ENCODE measurements around the gene PCDHGB1.
"Not testable (repeated sequence)": the region's sequence is repeated elsewhere in the genome, so short reads cannot be mapped to it uniquely, and the experiment has no call there.

Gene PCDHGB1

GRCh38 chr5:141362719-141363118 is 12.8 kb downstream of the PCDHGB1 start:
- H3K27ac Mint-ChIP-seq: no peak overlapping the region
- H3K4me3 Mint-ChIP-seq: no peak overlapping the region
- peaks cover 2% of the 10 kb centered on the region for H3K4me1 Mint-ChIP-seq
- H3K9me3 Mint-ChIP-seq: peaks cover 52% of the 10 kb centered on the region
- peaks cover 38% of the 10 kb centered on the region for H3K36me3 Mint-ChIP-seq (ENCODE audit: low read depth)
- no peak for ATAC-seq
- no peak for DNase-seq
- H3K27me3 Mint-ChIP-seq: peaks cover 71% of the 10 kb centered on the region

- H3K27ac Mint-ChIP-seq: no peak within 1 kb of the TSS
- H3K36me3 Mint-ChIP-seq (ENCODE audit: low read depth): peaks cover 38% of the 10 kb centered on the region
- H3K27me3 Mint-ChIP-seq: peaks cover 70% of the 10 kb centered on the region
- H3K9me3 Mint-ChIP-seq: peaks cover 48% of the 10 kb centered on the region
- no peak within 1 kb of the TSS for H3K4me3 Mint-ChIP-seq
- ATAC-seq (no peak), DNase-seq (no peak)
- H3K4me1 Mint-ChIP-seq: peaks cover 2% of the 10 kb centered on the region
These were observed 14.2 kb downstream of the PCDHGB1 start, which contains the start of gene PCDHGA5 for GRCh38 chr5:141363952-141364660. Gene PCDHGA5, plus strand, starts transcription at chr5:141364162. Its CDS starts 169 bp downstream, at chr5:141364331.

GRCh38 chr5:141366016-141366896 is 16.4 kb downstream of the PCDHGB1 start:
- Mint-ChIP-seq H3K36me3 (ENCODE audit: low read depth) (peaks cover 34% of the 10 kb centered on the region), H3K4me3 (no peak overlapping the region), H3K4me1 (peaks cover 2% of the 10 kb centered on the region), H3K27ac (no peak overlapping the region), H3K9me3 (peaks cover 49% of the 10 kb centered on the region), H3K27me3 (peaks cover 75% of the 10 kb centered on the region)
- DNase-seq (no peak), ATAC-seq (no peak)

- Mint-ChIP-seq H3K4me1 (peaks cover 2% of the 10 kb centered on the region), H3K27ac (no peak within 1 kb of the TSS), H3K36me3 (ENCODE audit: low read depth) (peaks cover 32% of the 10 kb centered on the region), H3K4me3 (peak within 1 kb of the TSS; percentile 62), H3K27me3 (peaks cover 74% of the 10 kb centered on the region), H3K9me3 (peaks cover 43% of the 10 kb centered on the region)
- DNase-seq (peak; percentile 13), ATAC-seq (peak; percentile 43)
These were observed 20.3 kb downstream of the PCDHGB1 start, which contains the start of gene PCDHGB3 for GRCh38 chr5:141369994-141370848. Gene PCDHGB3, plus strand, starts transcription at chr5:141370242. Its CDS starts 153 bp downstream, at chr5:141370395.

- H3K36me3 Mint-ChIP-seq (ENCODE audit: low read depth): peaks cover 30% of the 10 kb centered on the region
- H3K9me3 Mint-ChIP-seq: peaks cover 45% of the 10 kb centered on the region
- H3K27me3 Mint-ChIP-seq: peaks cover 70% of the 10 kb centered on the region
These were observed 21.9 kb downstream of the PCDHGB1 start for GRCh38 chr5:141371572-141372475.

GRCh38 chr5:141373673-141374317 is 23.9 kb downstream of the PCDHGB1 start, which contains the start of gene PCDHGA6:
Gene PCDHGA6, plus strand, starts transcription at chr5:141373891. Its CDS starts 193 bp downstream, at chr5:141374084.
- peaks cover 33% of the 10 kb centered on the region for H3K36me3 Mint-ChIP-seq (ENCODE audit: low read depth)
- H3K27ac Mint-ChIP-seq: no peak within 1 kb of the TSS
- peaks cover 2% of the 10 kb centered on the region for H3K4me1 Mint-ChIP-seq
- H3K27me3 Mint-ChIP-seq: peaks cover 65% of the 10 kb centered on the region
- H3K4me3 Mint-ChIP-seq: no peak within 1 kb of the TSS
- peaks cover 48% of the 10 kb centered on the region for H3K9me3 Mint-ChIP-seq
- DNase-seq (no peak), ATAC-seq (no peak)

More at GRCh38 chr5:141371572-141372475, 21.9 kb downstream of the PCDHGB1 start:
- peaks cover 2% of the 10 kb centered on the region for H3K4me1 Mint-ChIP-seq
- H3K27ac Mint-ChIP-seq: no peak overlapping the region
- ATAC-seq: no peak
- DNase-seq: no peak
- no peak overlapping the region for H3K4me3 Mint-ChIP-seq

GRCh38 chr5:141374627-141375026 is 24.7 kb downstream of the PCDHGB1 start:
- DNase-seq (no peak), ATAC-seq (no peak)
- H3K27ac Mint-ChIP-seq: no peak overlapping the region
- peaks cover 2% of the 10 kb centered on the region for H3K4me1 Mint-ChIP-seq
- peaks cover 53% of the 10 kb centered on the region for H3K9me3 Mint-ChIP-seq
- peaks cover 33% of the 10 kb centered on the region for H3K36me3 Mint-ChIP-seq (ENCODE audit: low read depth)
- no peak overlapping the region for H3K4me3 Mint-ChIP-seq
- peaks cover 66% of the 10 kb centered on the region for H3K27me3 Mint-ChIP-seq

- not testable (repeated sequence) for ATAC-seq, H3K27ac Mint-ChIP-seq, H3K4me1 Mint-ChIP-seq, H3K4me3 Mint-ChIP-seq, DNase-seq
- Mint-ChIP-seq H3K27me3 (peaks cover 63% of the 10 kb centered on the region), H3K36me3 (ENCODE audit: low read depth) (peaks cover 33% of the 10 kb centered on the region), H3K9me3 (peaks cover 52% of the 10 kb centered on the region)
These were observed 25.7 kb downstream of the PCDHGB1 start for GRCh38 chr5:141375444-141376155.

- Mint-ChIP-seq H3K4me3 (peak within 1 kb of the TSS; percentile 55), H3K4me1 (no peaks in the 10 kb centered on the region), H3K27me3 (peaks cover 69% of the 10 kb centered on the region), H3K36me3 (ENCODE audit: low read depth) (peaks cover 18% of the 10 kb centered on the region), H3K9me3 (peaks cover 54% of the 10 kb centered on the region), H3K27ac (no peak within 1 kb of the TSS)
- DNase-seq (no peak), ATAC-seq (no peak)
These were observed 32.8 kb downstream of the PCDHGB1 start, which contains the start of gene PCDHGA7 for GRCh38 chr5:141382469-141383294. Gene PCDHGA7, plus strand, starts transcription at chr5:141382742. Its CDS starts 158 bp downstream, at chr5:141382900.

- peaks cover 72% of the 10 kb centered on the region for H3K27me3 Mint-ChIP-seq
These were observed 33.4 kb downstream of the PCDHGB1 start for GRCh38 chr5:141383345-141383744.

GRCh38 chr5:141384471-141385267 is 34.8 kb downstream of the PCDHGB1 start:
- H3K4me1 Mint-ChIP-seq: no peaks in the 10 kb centered on the region

More at GRCh38 chr5:141383345-141383744, 33.4 kb downstream of the PCDHGB1 start:
- no peak for DNase-seq
- no peak overlapping the region for H3K4me3 Mint-ChIP-seq
- peaks cover 20% of the 10 kb centered on the region for H3K36me3 Mint-ChIP-seq (ENCODE audit: low read depth)
- no peak for ATAC-seq
- H3K27ac Mint-ChIP-seq: no peak overlapping the region
- H3K4me1 Mint-ChIP-seq: no peaks in the 10 kb centered on the region
- H3K9me3 Mint-ChIP-seq: peaks cover 55% of the 10 kb centered on the region

More at GRCh38 chr5:141384471-141385267, 34.8 kb downstream of the PCDHGB1 start:
- Mint-ChIP-seq H3K27me3 (peaks cover 73% of the 10 kb centered on the region), H3K36me3 (ENCODE audit: low read depth) (peaks cover 24% of the 10 kb centered on the region), H3K27ac (no peak overlapping the region), H3K4me3 (no peak overlapping the region), H3K9me3 (peaks cover 52% of the 10 kb centered on the region)
- ATAC-seq (no peak), DNase-seq (no peak)

Data from activated naive CD8-positive, alpha-beta T cell treated with anti-CD3 and anti-CD28 coated beads, Interleukin-2, amount 50 U/mL, for 24 hours (primary cell).